ENCODE results near the gene PTPRG. TPM values are rescaled to one million over a fixed set of nuclear protein-coding genes. Genes with fewer than 3 reads are reported as not detected.

Gene PTPRG
- total and polyA plus RNA-seq, 10 of the 15 experiments (the other 5 are each of a cell fraction or from before 2014, with no cell fraction given) = 0.29 to 20.7 (median 1.4) TPM

DNA sequence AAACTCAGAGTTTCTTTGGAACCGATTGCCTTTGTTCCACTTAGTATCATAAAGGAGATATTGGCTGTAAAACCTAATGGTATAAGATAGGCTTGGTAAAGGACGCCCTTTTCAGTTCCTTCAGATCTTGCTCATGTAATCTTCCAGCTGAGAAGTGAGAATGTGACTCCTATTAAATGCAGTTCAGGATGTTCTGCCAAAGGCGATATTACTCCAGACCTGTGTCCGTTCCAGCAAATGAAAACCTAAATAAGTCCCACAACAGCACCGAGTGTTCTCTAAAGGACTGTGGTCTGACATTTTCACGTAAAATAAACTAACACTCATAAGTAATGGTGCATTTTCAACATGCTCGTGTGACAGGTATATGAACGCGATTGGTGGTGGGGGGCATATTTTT is 535.8 kb downstream of the PTPRG start:
- H2AFZ ChIP-seq (ENCODE audit: control insufficient read depth, low read depth, low read length) = no peak overlapping the region
- FAIRE-seq (no peak), DNase-seq (ENCODE audit: low read depth, low spot score) (no peak), ATAC-seq (no peak)
- 53% methylated on average over 9 of the region's 9 CpGs for WGBS (ENCODE audit: insufficient coverage, insufficient replicate concordance, low lambda C conversion rate, missing lambda C conversion rate)
- H3K4me1 ChIP-seq (ENCODE audit: control insufficient read depth, insufficient read depth, low read length) = no peaks in the 10 kb centered on the region
- CTCF ChIA-PET = no interaction called here
- intact Hi-C loops (cut with micrococcal nuclease; ENCODE audit: unreplicated experiment) (no loop called here), in situ Hi-C loops (cut with MboI) (no loop called here)
- H3K27me3 ChIP-seq (replicated peaks in 1 of 2; ENCODE audit: control insufficient read depth in 2 of 2, insufficient read depth in 2 of 2, low read length in 1 of 2) = no peaks in the 10 kb centered on the region; a peak in 1 of 4 replicates
- TF ChIP-seq FOXK2 (IDR thresholded peaks at IDR 0.05) (no peak), KAT2A (conservative IDR thresholded peaks at IDR 0.05; ENCODE audit: control insufficient read depth, low read depth, low read length) (no peak), CHD4 (IDR thresholded peaks at IDR 0.05) (no peak), PRDM15 (CRISPR knock-in tag; IDR thresholded peaks at IDR 0.05) (no peak), E4F1 (IDR thresholded peaks at IDR 0.05; ENCODE audit: borderline replicate concordance, partially characterized antibody) (no peak), ZBED1 (IDR thresholded peaks at IDR 0.05; ENCODE audit: borderline replicate concordance) (no peak), CREB1 (IDR thresholded peaks at IDR 0.05; ENCODE audit: low read depth) (no peak)
- RAD21 ChIA-PET (ENCODE audit: unreplicated experiment) = no interaction called here
- H3K79me2 ChIP-seq (ENCODE audit: control insufficient read depth, insufficient read depth, low read length) = no peaks in the 10 kb centered on the region
- SMC1A ChIA-PET (ENCODE audit: uncharacterized antibody, unreplicated experiment) = interaction anchor here (1.3 to 1.9 kb wide), 5 partner anchors 8 to 40 kb away, joined by 3 to 6 read pairs (median 3); no protein-coding TSS in a partner anchor
- H3K9ac ChIP-seq (ENCODE audit: control insufficient read depth, insufficient read depth, low read length) = no peak overlapping the region
- H3K36me3 ChIP-seq (ENCODE audit: control insufficient read depth in 2 of 2, insufficient read depth in 2 of 2, low read length in 1 of 2) = no peaks in the 10 kb centered on the region
- H3K4me2 ChIP-seq (ENCODE audit: control insufficient read depth, insufficient read depth) = no peak overlapping the region
- no peak overlapping the region for H3K27ac ChIP-seq (ENCODE audit: control insufficient read depth, insufficient read depth)
- POLR2A ChIA-PET = no interaction called here
- H3K9me3 ChIP-seq (replicated peaks; ENCODE audit: control insufficient read depth, insufficient read depth, low read length) = no peaks in the 10 kb centered on the region
- no TSS peak for BruUV-seq (replicated peaks)
- H3K4me3 ChIP-seq = no peak overlapping the region
- no peaks in the 10 kb centered on the region for H4K20me1 ChIP-seq (ENCODE audit: control insufficient read depth, insufficient read depth)
